Neural cell (in vitro differentiated cells): ENCODE measurements around the gene MLKL.

Source experiments
- CTCF ChIP-seq: fragments of 450-650 bp; IDR thresholded peaks from 2 replicates; pipeline ENCODE4 v1.5.1; 2014; ENCODE audit warnings: antibody characterized with exemption, mild to moderate bottlenecking, moderate library complexity; ENCODE audit not compliant: poor library complexity, severe bottlenecking
- EP300 ChIP-seq: fragments of 450-650 bp; conservative IDR thresholded peaks from 2 replicates; pipeline ENCODE4 v1.6.1; 2014; ENCODE audit warnings: antibody characterized with exemption, mild to moderate bottlenecking, moderate library complexity; ENCODE audit not compliant: poor library complexity, severe bottlenecking
- EZH2 ChIP-seq: fragments of 200-600, 300-800 bp; shearing (Covaris generic), sonication (generic); IDR thresholded peaks from 2 replicates; pipeline ENCODE4 v1.6.1; 2014; ENCODE audit warnings: antibody characterized with exemption, low read length, borderline replicate concordance, mild to moderate bottlenecking; ENCODE audit not compliant: insufficient read depth, poor library complexity, severe bottlenecking
- MXI1 ChIP-seq: fragments of 450-650 bp; conservative IDR thresholded peaks from 2 replicates; pipeline ENCODE4 v1.6.1; 2014; ENCODE audit warnings: antibody characterized with exemption, mild to moderate bottlenecking; ENCODE audit not compliant: poor library complexity, severe bottlenecking
- POLR2AphosphoS5 ChIP-seq: IDR thresholded peaks from 2 replicates; pipeline ENCODE4 v1.6.1; 2012
- RAD21 ChIP-seq: fragments of 450-650 bp; conservative IDR thresholded peaks from 2 replicates; pipeline ENCODE4 v1.6.1; 2014; ENCODE audit warnings: antibody characterized with exemption, mild to moderate bottlenecking, moderate library complexity
- REST ChIP-seq: IDR thresholded peaks from 2 replicates; pipeline ENCODE4 v1.6.1; 2012; ENCODE audit warnings: borderline replicate concordance
- SMC3 ChIP-seq: fragments of 450-650 bp; conservative IDR thresholded peaks from 2 replicates; pipeline ENCODE4 v1.6.1; 2014; ENCODE audit warnings: antibody characterized with exemption, mild to moderate bottlenecking, moderate library complexity; ENCODE audit not compliant: poor library complexity
- TAF1 ChIP-seq: IDR thresholded peaks from 2 replicates; pipeline ENCODE4 v1.6.1; 2012; ENCODE audit warnings: low read depth

GRCh38 chr16:74725651-74726455, 25.2 kb upstream of the MLKL start:
- no peak for TF ChIP-seq RAD21
- TF ChIP-seq CTCF = no peak
- TF ChIP-seq MXI1 = no peak
- TF ChIP-seq SMC3 = no peak
- no peak for TF ChIP-seq EP300
- TF ChIP-seq EZH2 = no peak
- no peak for TF ChIP-seq REST
- no peak for TF ChIP-seq POLR2AphosphoS5
- no peak for TF ChIP-seq TAF1
